ENCODE results near the gene ARFRP1.

DNA sequence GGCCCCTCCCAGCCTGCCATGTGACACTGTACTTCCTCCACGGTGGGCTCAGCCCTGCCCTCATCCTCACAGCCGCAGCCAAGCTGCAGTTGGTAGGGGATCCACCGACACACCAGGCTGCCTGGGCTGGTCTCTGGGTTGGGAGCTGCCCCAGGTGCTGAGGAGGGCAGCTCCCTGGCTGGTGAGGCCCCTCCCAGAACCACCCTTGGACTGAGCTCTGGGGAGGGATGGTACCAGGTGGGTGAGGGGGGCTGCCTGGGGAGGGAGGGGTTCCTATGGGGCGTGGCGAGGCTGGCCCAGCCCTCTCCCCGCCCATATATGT lies 11.5 kb downstream of the ARFRP1 start:
- TF ChIP-seq, protein P1, sequence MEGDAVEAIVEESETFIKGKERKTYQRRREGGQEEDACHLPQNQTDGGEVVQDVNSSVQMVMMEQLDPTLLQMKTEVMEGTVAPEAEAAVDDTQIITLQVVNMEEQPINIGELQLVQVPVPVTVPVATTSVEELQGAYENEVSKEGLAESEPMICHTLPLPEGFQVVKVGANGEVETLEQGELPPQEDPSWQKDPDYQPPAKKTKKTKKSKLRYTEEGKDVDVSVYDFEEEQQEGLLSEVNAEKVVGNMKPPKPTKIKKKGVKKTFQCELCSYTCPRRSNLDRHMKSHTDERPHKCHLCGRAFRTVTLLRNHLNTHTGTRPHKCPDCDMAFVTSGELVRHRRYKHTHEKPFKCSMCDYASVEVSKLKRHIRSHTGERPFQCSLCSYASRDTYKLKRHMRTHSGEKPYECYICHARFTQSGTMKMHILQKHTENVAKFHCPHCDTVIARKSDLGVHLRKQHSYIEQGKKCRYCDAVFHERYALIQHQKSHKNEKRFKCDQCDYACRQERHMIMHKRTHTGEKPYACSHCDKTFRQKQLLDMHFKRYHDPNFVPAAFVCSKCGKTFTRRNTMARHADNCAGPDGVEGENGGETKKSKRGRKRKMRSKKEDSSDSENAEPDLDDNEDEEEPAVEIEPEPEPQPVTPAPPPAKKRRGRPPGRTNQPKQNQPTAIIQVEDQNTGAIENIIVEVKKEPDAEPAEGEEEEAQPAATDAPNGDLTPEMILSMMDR (conservative IDR thresholded peaks at IDR 0.05 in 1 of 2, IDR thresholded peaks at IDR 0.05 in 1 of 2; ENCODE audit: extremely low read depth in 1 of 2, insufficient read depth in 1 of 2, low read depth in 1 of 2, low read length in 2 of 2) = no peak
- TF ChIP-seq EZH2 (IDR thresholded peaks at IDR 0.05; ENCODE audit: borderline replicate concordance, low read length) = no peak

Measured in mammary epithelial cell (primary cell).